GM12801 (cell line): ENCODE measurements around the gene OR5K3.

Experiments
- CTCF ChIP-seq: IDR thresholded peaks from one replicate; pipeline ENCODE4 v1.5.1; 2011; ENCODE audit warnings: control low read depth; ENCODE audit not compliant: insufficient read length; ENCODE audit errors: extremely low read depth

OR5K3 gene

GRCh38 chr3:98388147-98388546 lies 2.3 kb upstream of the OR5K3 start:
- TF ChIP-seq CTCF, result no peak

- TF ChIP-seq CTCF, result no peak
Observed at GRCh38 chr3:98395101-98395500, 4.6 kb downstream of the OR5K3 start.

DNA sequence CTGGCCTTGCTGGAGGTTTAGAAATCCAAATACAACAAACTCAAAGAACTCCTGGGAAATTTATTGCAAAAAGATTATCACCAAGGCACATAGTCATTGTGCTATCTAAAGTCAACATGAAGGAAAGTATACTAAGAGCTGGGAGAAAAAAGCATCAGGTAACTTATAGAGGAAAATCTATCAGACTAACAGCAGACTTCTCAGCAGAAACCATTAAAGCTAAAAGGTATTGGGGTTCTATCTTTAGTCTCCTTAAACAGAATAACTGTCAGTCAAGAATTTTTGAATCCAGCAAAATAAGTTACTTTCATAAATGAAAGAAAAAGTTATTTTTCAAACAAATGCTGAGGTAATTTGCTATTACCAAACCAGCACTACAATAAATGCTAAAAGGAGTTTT lies 8.0 kb downstream of the OR5K3 start:
- no peak for TF ChIP-seq CTCF

GRCh38 chr3:98402507-98402906 lies 12.0 kb downstream of the OR5K3 start:
- no peak for TF ChIP-seq CTCF

DNA sequence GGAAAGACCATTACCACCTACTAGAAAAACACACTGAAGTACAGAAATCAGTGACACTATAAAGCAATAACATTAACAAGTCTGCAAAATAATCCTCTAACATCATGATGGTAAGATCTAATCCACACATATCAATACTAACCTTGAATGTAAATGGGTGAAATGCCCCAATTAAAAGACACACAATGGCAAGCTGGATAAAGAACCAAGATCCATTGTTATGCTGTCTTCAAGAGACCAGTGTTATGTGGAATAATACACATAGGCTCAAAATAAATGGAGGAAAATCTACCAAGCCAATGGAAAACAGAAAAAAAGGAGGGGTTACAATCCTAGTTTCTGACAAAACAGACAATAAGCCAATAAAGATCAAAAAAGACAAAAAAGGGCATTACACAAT lies 13.5 kb downstream of the OR5K3 start:
- no peak for TF ChIP-seq CTCF

GRCh38 chr3:98406034-98406433 lies 15.6 kb downstream of the OR5K3 start:
- no peak for TF ChIP-seq CTCF

- no peak for TF ChIP-seq CTCF
Observed at GRCh38 chr3:98432575-98432974, 42.1 kb downstream of the OR5K3 start.

DNA sequence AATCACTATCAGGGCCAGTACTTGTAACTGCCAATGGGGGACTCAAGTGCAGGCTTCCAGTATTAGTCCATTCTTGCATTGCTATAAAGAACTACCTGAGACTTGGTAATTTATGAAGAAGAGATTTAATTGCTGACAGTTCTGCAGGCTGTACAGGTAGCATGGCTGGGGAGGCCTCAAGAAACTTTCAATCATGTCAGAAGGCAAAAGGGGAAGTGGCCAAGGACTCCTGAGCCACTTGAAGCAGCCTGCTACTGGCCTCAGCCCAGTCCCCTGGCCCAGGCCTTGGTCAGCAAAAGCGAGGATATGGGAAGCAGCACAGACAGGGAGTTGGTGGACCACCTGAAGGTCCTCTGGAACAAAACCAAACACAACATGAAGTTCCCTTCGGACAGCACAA lies 43.3 kb downstream of the OR5K3 start:
- no peak for TF ChIP-seq CTCF
